CD14-positive monocyte (primary cell): ENCODE data around the gene CD300C. TPM values are rescaled to one million over a fixed set of nuclear protein-coding genes. Genes with fewer than 3 reads are reported as not detected.

ENCODE experiments used
- DNase-seq, 3 donors: peaks; one replicate each; pipeline ENCODE4 v3.0.0-alpha.2; 2011 to 2022
- H2AFZ ChIP-seq: 2 replicates; pipeline ENCODE4 v1.6.0; 2012; ENCODE audit warnings: mild to moderate bottlenecking, low read depth, low read length, inconsistent platforms; ENCODE audit not compliant: insufficient read depth, poor library complexity, severe bottlenecking
- H3K27ac ChIP-seq, 2 donors: 1 replicate in 1 of 2; 2 replicates in 1 of 2; pipeline ENCODE4 v1.5.1; 2012 to 2013; ENCODE audit warnings: low read length in 2 of 2, control low read depth in 1 of 2, inconsistent platforms in 1 of 2, low read depth in 1 of 2, mild to moderate bottlenecking in 1 of 2
- H3K27me3 ChIP-seq, 2 donors: one replicate each; pipeline versions ENCODE4 v1.6.0 to v1.6.1; 2011 to 2013; ENCODE audit warnings: low read length in 2 of 2; ENCODE audit not compliant: control insufficient read depth in 2 of 2, insufficient read depth in 2 of 2
- H3K36me3 ChIP-seq, 2 donors: replicated peaks in 1 of 2; 1 replicate in 1 of 2; 2 replicates in 1 of 2; pipeline versions ENCODE4 v1.5.1 to v1.6.1; 2012 to 2013; ENCODE audit warnings: low read length in 2 of 2, control low read depth in 1 of 2, inconsistent platforms in 1 of 2, mild to moderate bottlenecking in 1 of 2; ENCODE audit not compliant: insufficient read depth in 2 of 2, control insufficient read depth in 1 of 2
- H3K4me1 ChIP-seq, 2 donors: 1 replicate in 1 of 2; 2 replicates in 1 of 2; pipeline versions ENCODE4 v1.5.1 to v1.6.1; 2012 to 2013; ENCODE audit warnings: low read length in 2 of 2, control low read depth in 1 of 2, inconsistent platforms in 1 of 2, mild to moderate bottlenecking in 1 of 2, moderate library complexity in 1 of 2; ENCODE audit not compliant: insufficient read depth in 2 of 2, control insufficient read depth in 1 of 2
- H3K4me2 ChIP-seq: replicated peaks from 2 replicates; pipeline ENCODE3; 2012; ENCODE audit warnings: low read length, moderate library complexity, mild to moderate bottlenecking; ENCODE audit not compliant: poor library complexity, severe bottlenecking; ENCODE audit errors: extremely low read depth
- H3K4me3 ChIP-seq, 3 experiments: fragments of 200-600 bp in 1 of 3; sonication (generic) in 1 of 3; replicated peaks in 1 of 3; 1 replicate in 2 of 3; 2 replicates in 1 of 3; pipeline ENCODE4 v1.5.1; 2011 to 2013; ENCODE audit warnings: low read length in 3 of 3, mild to moderate bottlenecking in 3 of 3, control low read depth in 2 of 3, low read depth in 2 of 3, inconsistent platforms in 1 of 3, moderate library complexity in 1 of 3
- H3K79me2 ChIP-seq: 2 replicates; pipeline ENCODE4 v1.6.0; 2012; ENCODE audit warnings: mild to moderate bottlenecking, control low read depth, inconsistent platforms, low read length, moderate library complexity; ENCODE audit not compliant: insufficient read depth
- H3K9ac ChIP-seq: 2 replicates; pipeline ENCODE4 v1.6.0; 2017; ENCODE audit warnings: low read length, mild to moderate bottlenecking; ENCODE audit not compliant: insufficient read depth, poor library complexity, severe bottlenecking
- H3K9me3 ChIP-seq, 2 donors: replicated peaks in 1 of 2; 1 replicate in 1 of 2; 2 replicates in 1 of 2; pipeline versions ENCODE4 v1.5.1 to v1.6.1; 2012 to 2013; ENCODE audit warnings: low read length in 2 of 2, control low read depth in 1 of 2; ENCODE audit not compliant: control insufficient read depth in 1 of 2, insufficient read depth in 1 of 2
- H4K20me1 ChIP-seq: 2 replicates; pipeline ENCODE4 v1.6.0; 2012; ENCODE audit warnings: mild to moderate bottlenecking, low read length, control low read depth, moderate library complexity; ENCODE audit not compliant: insufficient read depth
- H3K27ac Mint-ChIP-seq, 7 donors: one replicate each; pipeline ENCODE4 v1.8.0; 2020; ENCODE audit warnings: mild to moderate bottlenecking in 7 of 7, mixed read lengths in 7 of 7, moderate library complexity in 6 of 7, inconsistent platforms in 2 of 7
- H3K27me3 Mint-ChIP-seq, 3 donors: one replicate each; pipeline ENCODE4 v1.8.0; 2021 to 2022; ENCODE audit warnings: low read depth in 3 of 3, mild to moderate bottlenecking in 3 of 3, mixed read lengths in 3 of 3, moderate library complexity in 3 of 3, inconsistent platforms in 1 of 3
- H3K36me3 Mint-ChIP-seq, 2 donors: one replicate each; pipeline ENCODE4 v1.8.0; 2020; ENCODE audit warnings: mixed read lengths in 2 of 2, inconsistent platforms in 1 of 2, mild to moderate bottlenecking in 1 of 2
- H3K4me1 Mint-ChIP-seq: one replicate; pipeline ENCODE4 v1.8.0; 2020; ENCODE audit warnings: mild to moderate bottlenecking, mixed read lengths
- H3K4me3 Mint-ChIP-seq, 2 donors: one replicate each; pipeline ENCODE4 v1.8.0; 2020; ENCODE audit warnings: mild to moderate bottlenecking in 2 of 2, mixed read lengths in 2 of 2, moderate library complexity in 1 of 2
- H3K9me3 Mint-ChIP-seq, 7 donors: one replicate each; pipeline ENCODE4 v1.8.0; 2020 to 2022; ENCODE audit warnings: mixed read lengths in 7 of 7, mild to moderate bottlenecking in 6 of 7, moderate library complexity in 6 of 7, inconsistent platforms in 2 of 7
- WGBS: methylation state at CpG from one replicate; pipeline ENCODE4 v1.1.5; 2013; ENCODE audit warnings: missing lambda C conversion rate; ENCODE audit not compliant: insufficient coverage; 5-methylcytosine and 5-hydroxymethylcytosine counted together
- intact Hi-C, 2 donors: fragments of 100-400 bp; cut with micrococcal nuclease; formaldehyde crosslinking; loops; one replicate each; pipeline versions ENCODE4 v1.15.0 to v1.15.1; 2023
- polyA plus RNA-seq, 3 donors: library from polyadenylated mRNA; depleted of rRNA in 1 of 3; unstranded in 2 of 3; stranded (reverse) in 1 of 3; fragments of 300-500 nt in 2 of 3; fragments of >200 nt in 1 of 3; fragmentation: Illumina TruSeq in 2 of 3; gene quantifications; 1 replicate in 2 of 3; 2 replicates in 1 of 3; pipeline ENCODE4 v1.2.3, GENCODE V29; 2012 to 2021
- TF ChIP-seq, protein P1 (sequence below): fragments of 200-600 bp; IDR thresholded peaks from one replicate; pipeline ENCODE4 v1.8.0; 2022; ENCODE audit warnings: antibody characterized with exemption, mild to moderate bottlenecking

Gene CD300C
- polyA plus RNA-seq, 3 donors, result 68.3 to 141 (median 93.1) TPM

DNA sequence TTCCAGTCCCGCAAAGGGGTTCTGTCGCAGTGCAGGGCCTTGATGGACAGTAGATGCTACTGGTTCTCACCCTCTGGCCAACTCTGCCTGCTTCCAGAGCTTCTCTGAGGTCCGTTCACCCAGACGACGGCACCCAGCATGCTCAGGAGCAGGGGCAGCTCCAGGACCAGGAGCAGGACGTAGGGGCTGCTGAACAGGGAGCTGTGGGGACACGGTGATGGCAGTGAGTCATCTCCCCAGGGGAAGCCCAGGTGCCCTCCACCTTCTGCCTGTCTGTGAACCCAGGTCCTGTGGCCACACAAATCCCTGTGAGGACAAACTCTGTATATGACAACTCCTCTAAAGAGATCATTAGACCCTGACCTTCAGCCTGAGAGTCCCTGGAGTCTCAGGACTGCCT, 3.4 kb upstream of the CD300C start:
- 91% methylated on average over 7 of the region's 7 CpGs for WGBS
- Mint-ChIP-seq H3K9me3 (peaks cover 0 to 2% (median 0%) of the 10 kb centered on the region in 7 donors), H3K27ac (peak overlapping the region in 2 of 7 donors; percentile 42 to 51)

DNA sequence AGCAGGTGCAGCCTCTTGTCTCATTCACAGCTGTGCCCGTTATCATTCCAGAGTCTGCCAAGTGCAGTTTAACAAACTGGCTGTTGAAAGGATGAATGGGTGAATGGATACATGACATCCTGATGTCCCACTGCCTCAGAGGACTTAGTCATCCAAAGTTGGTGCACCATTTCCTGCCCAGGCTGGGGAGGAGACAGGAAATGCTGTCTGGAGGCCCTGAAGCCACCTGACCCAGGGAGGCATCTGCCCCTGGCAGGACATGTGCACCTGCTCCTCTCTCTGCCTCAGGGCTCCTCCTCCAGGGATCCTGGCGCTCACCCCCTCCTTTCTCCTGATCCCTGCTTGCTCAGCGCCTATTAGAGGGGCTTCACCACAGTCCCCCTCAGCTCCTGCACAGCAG, 1.8 kb upstream of the CD300C start:
- Mint-ChIP-seq H3K27ac (peak overlapping the region; percentile 90 to 98 (median 94)), H3K9me3 (peaks cover 0 to 2% (median 0%) of the 10 kb centered on the region in 7 donors), H3K4me3 (peak overlapping the region in 1 of 2 donors; percentile 16), H3K4me1 (peaks cover 71% of the 10 kb centered on the region), H3K36me3 (peaks cover 29 to 30% of the 10 kb centered on the region in 2 donors), H3K27me3 (peaks cover 0 to 3% (median 0%) of the 10 kb centered on the region in 3 donors)
- peak overlapping the region in 1 of 2 donors; percentile 98 for H3K27ac ChIP-seq
- peaks cover 25% of the 10 kb centered on the region for H4K20me1 ChIP-seq
- H3K4me3 ChIP-seq, result peak overlapping the region in 1 of 3 experiments; percentile 6
- H2AFZ ChIP-seq, result no peak overlapping the region
- peaks cover 14 to 18% of the 10 kb centered on the region in 2 donors for H3K36me3 ChIP-seq
- intact Hi-C loops, result no loop called here
- WGBS, result 89% methylated on average over 2 of the region's 3 CpGs
- DNase-seq, result peak; percentile 65 to 77 (median 70)
- TF ChIP-seq, protein P1, sequence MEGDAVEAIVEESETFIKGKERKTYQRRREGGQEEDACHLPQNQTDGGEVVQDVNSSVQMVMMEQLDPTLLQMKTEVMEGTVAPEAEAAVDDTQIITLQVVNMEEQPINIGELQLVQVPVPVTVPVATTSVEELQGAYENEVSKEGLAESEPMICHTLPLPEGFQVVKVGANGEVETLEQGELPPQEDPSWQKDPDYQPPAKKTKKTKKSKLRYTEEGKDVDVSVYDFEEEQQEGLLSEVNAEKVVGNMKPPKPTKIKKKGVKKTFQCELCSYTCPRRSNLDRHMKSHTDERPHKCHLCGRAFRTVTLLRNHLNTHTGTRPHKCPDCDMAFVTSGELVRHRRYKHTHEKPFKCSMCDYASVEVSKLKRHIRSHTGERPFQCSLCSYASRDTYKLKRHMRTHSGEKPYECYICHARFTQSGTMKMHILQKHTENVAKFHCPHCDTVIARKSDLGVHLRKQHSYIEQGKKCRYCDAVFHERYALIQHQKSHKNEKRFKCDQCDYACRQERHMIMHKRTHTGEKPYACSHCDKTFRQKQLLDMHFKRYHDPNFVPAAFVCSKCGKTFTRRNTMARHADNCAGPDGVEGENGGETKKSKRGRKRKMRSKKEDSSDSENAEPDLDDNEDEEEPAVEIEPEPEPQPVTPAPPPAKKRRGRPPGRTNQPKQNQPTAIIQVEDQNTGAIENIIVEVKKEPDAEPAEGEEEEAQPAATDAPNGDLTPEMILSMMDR, result no peak
- H3K9ac ChIP-seq, result no peak overlapping the region
- peaks cover 72 to 83% of the 10 kb centered on the region in 2 donors for H3K4me1 ChIP-seq
- no peaks in the 10 kb centered on the region for H3K9me3 ChIP-seq
- no peak overlapping the region for H3K4me2 ChIP-seq
- no peaks in the 10 kb centered on the region for H3K27me3 ChIP-seq
- H3K79me2 ChIP-seq, result peaks cover 31% of the 10 kb centered on the region

More for the DNA sequence above, 3.4 kb upstream of the CD300C start:
- peaks cover 2 to 4% of the 10 kb centered on the region in 2 donors for H3K36me3 ChIP-seq
- intact Hi-C loops, result no loop called here
- DNase-seq, result no peak
- TF ChIP-seq, protein P1, result no peak
- no peak overlapping the region for H3K27ac ChIP-seq
- Mint-ChIP-seq H3K4me1 (peaks cover 57% of the 10 kb centered on the region), H3K4me3 (no peak overlapping the region), H3K36me3 (peaks cover 15 to 18% of the 10 kb centered on the region in 2 donors), H3K27me3 (peaks cover 0 to 3% (median 0%) of the 10 kb centered on the region in 3 donors)
- H3K4me3 ChIP-seq, result no peak overlapping the region
- peaks cover 64 to 68% of the 10 kb centered on the region in 2 donors for H3K4me1 ChIP-seq
- peaks cover 15% of the 10 kb centered on the region for H3K79me2 ChIP-seq
- no peaks in the 10 kb centered on the region for H3K9me3 ChIP-seq
- no peaks in the 10 kb centered on the region for H3K27me3 ChIP-seq
- H3K9ac ChIP-seq, result no peak overlapping the region
- H4K20me1 ChIP-seq, result peaks cover 9% of the 10 kb centered on the region
- H2AFZ ChIP-seq, result no peak overlapping the region
- H3K4me2 ChIP-seq, result no peak overlapping the region
